MM.1S (cell line): ENCODE data around the gene POSTN.

Experiments used
- DNase-seq: peaks from one replicate; pipeline ENCODE4 v3.0.0-alpha.2; 2015
- H2AFZ ChIP-seq: fragments of 300-600 bp; sonication (generic); 2 replicates; pipeline ENCODE4 v1.6.0; 2016; ENCODE audit warnings: antibody characterized with exemption, low read length
- H3F3A ChIP-seq: fragments of 300-600 bp; sonication (generic); 2 replicates; pipeline ENCODE4 v1.6.1; 2016; ENCODE audit warnings: mild to moderate bottlenecking, antibody characterized with exemption, low read length, moderate library complexity, mixed read lengths; ENCODE audit not compliant: insufficient read depth
- H3K27ac ChIP-seq: fragments of 300-600 bp; sonication (generic); 2 replicates; pipeline ENCODE4 v1.5.1; 2016; ENCODE audit warnings: mild to moderate bottlenecking, low read length
- H3K27me3 ChIP-seq: fragments of 300-600 bp; sonication (generic); replicated peaks from 2 replicates; pipeline ENCODE4 v1.6.0; 2016; ENCODE audit warnings: low read length; ENCODE audit not compliant: insufficient read depth
- H3K36me3 ChIP-seq: fragments of 300-600 bp; sonication (generic); replicated peaks from 2 replicates; pipeline ENCODE4 v1.6.1; 2016; ENCODE audit warnings: mild to moderate bottlenecking, low read length, mixed read lengths; ENCODE audit not compliant: insufficient read depth
- H3K4me1 ChIP-seq: fragments of 300-600 bp; sonication (generic); 2 replicates; pipeline ENCODE4 v1.6.1; 2016; ENCODE audit warnings: low read length, mixed read lengths
- H3K4me2 ChIP-seq: fragments of 300-600 bp; sonication (generic); 2 replicates; pipeline ENCODE4 v1.6.0; 2016; ENCODE audit warnings: low read depth, low read length
- H3K4me3 ChIP-seq: fragments of 300-600 bp; sonication (generic); 2 replicates; pipeline ENCODE4 v1.5.1; 2016; ENCODE audit warnings: low read length, mixed read lengths
- H3K79me2 ChIP-seq: fragments of 300-600 bp; sonication (generic); 2 replicates; pipeline ENCODE4 v1.6.1; 2016; ENCODE audit warnings: mixed run types, low read length, mixed read lengths
- H3K9ac ChIP-seq: fragments of 300-600 bp; sonication (generic); 2 replicates; pipeline ENCODE4 v1.6.1; 2016; ENCODE audit warnings: low read length, mixed read lengths
- H3K9me2 ChIP-seq: fragments of 300-600 bp; sonication (generic); replicated peaks from 2 replicates; pipeline ENCODE4 v1.6.1; 2016; ENCODE audit warnings: mild to moderate bottlenecking, low read length, mixed read lengths; ENCODE audit not compliant: insufficient read depth
- H3K9me3 ChIP-seq: fragments of 300-600 bp; sonication (generic); replicated peaks from 2 replicates; pipeline ENCODE4 v1.6.1; 2016; ENCODE audit warnings: mild to moderate bottlenecking, low read length, mixed read lengths; ENCODE audit not compliant: insufficient read depth
- H4K20me1 ChIP-seq: fragments of 300-600 bp; sonication (generic); 2 replicates; pipeline ENCODE4 v1.6.1; 2016; ENCODE audit warnings: mild to moderate bottlenecking, low read length, moderate library complexity, mixed read lengths; ENCODE audit not compliant: insufficient read depth
- CTCF ChIP-seq: fragments of 300-600 bp; sonication (generic); IDR thresholded peaks from 2 replicates; pipeline ENCODE4 v1.5.1; 2016; ENCODE audit warnings: antibody characterized with exemption, low read length, mixed read lengths
- EZH2 ChIP-seq: fragments of 300-600 bp; sonication (generic); optimal IDR thresholded peaks from 2 replicates; pipeline ENCODE3; 2017; ENCODE audit warnings: low read depth, mild to moderate bottlenecking, antibody characterized with exemption, low read length, mixed read lengths
- EZH2phosphoT487 ChIP-seq: fragments of 300-600 bp; sonication (generic); IDR thresholded peaks from 2 replicates; pipeline ENCODE4 v1.6.1; 2018; ENCODE audit warnings: antibody characterized with exemption, low read length

Gene POSTN

GRCh38 chr13:37515226-37515625, 83.3 kb downstream of the POSTN start:
- no peak overlapping the region for H3K9ac ChIP-seq
- no peak overlapping the region for H2AFZ ChIP-seq
- H3K9me2 ChIP-seq, result no peaks in the 10 kb centered on the region
- no peaks in the 10 kb centered on the region for H3K27me3 ChIP-seq
- no peak for DNase-seq
- no peak overlapping the region for H3K27ac ChIP-seq
- TF ChIP-seq EZH2phosphoT487 (no peak), CTCF (no peak), EZH2 (no peak)
- H3K79me2 ChIP-seq, result no peaks in the 10 kb centered on the region
- H3K4me3 ChIP-seq, result no peak overlapping the region
- H3K4me1 ChIP-seq, result no peaks in the 10 kb centered on the region
- no peaks in the 10 kb centered on the region for H4K20me1 ChIP-seq
- H3K4me2 ChIP-seq, result no peak overlapping the region
- H3K9me3 ChIP-seq, result no peaks in the 10 kb centered on the region
- no peaks in the 10 kb centered on the region for H3F3A ChIP-seq
- no peaks in the 10 kb centered on the region for H3K36me3 ChIP-seq
